Aorta (tissue), 5 donors: ENCODE measurements around the gene GDF15. TPM values are rescaled to one million over a fixed set of nuclear protein-coding genes. Genes with fewer than 3 reads are reported as not detected.

Experiments
- ATAC-seq: fragments of 200-7000 bp; cut with Tn5 transposase; one replicate; pipeline ENCODE4 v1.9.1; 2022; ENCODE audit warnings: moderate library complexity; ENCODE audit not compliant: low FRiP score
- DNase-seq, 2 donors: peaks; one replicate each; pipeline ENCODE4 v3.0.0-alpha.2; 2020
- H3K27ac ChIP-seq, 2 donors: one replicate each; pipeline ENCODE4 v1.5.1; 2013; ENCODE audit warnings: low read length in 2 of 2, mild to moderate bottlenecking in 2 of 2, moderate library complexity in 2 of 2, control low read depth in 1 of 2, inconsistent platforms in 1 of 2, low read depth in 1 of 2
- H3K27me3 ChIP-seq, 2 donors: one replicate each; pipeline ENCODE4 v1.6.1; 2013; ENCODE audit warnings: control low read depth in 1 of 2, low read length in 1 of 2, mild to moderate bottlenecking in 1 of 2, moderate library complexity in 1 of 2; ENCODE audit not compliant: insufficient read depth in 2 of 2, control insufficient read depth in 1 of 2
- H3K36me3 ChIP-seq, 2 donors: one replicate each; pipeline ENCODE4 v1.6.1; 2013; ENCODE audit warnings: control low read depth in 1 of 2, low read length in 1 of 2, mild to moderate bottlenecking in 1 of 2; ENCODE audit not compliant: insufficient read depth in 2 of 2, control insufficient read depth in 1 of 2
- H3K4me1 ChIP-seq, 2 donors: one replicate each; pipeline ENCODE4 v1.6.1; 2013; ENCODE audit warnings: low read length in 2 of 2, control low read depth in 1 of 2, mild to moderate bottlenecking in 1 of 2, moderate library complexity in 1 of 2; ENCODE audit not compliant: insufficient read depth in 2 of 2, control insufficient read depth in 1 of 2
- H3K4me3 ChIP-seq, 2 donors: one replicate each; pipeline ENCODE4 v1.5.1; 2013; ENCODE audit warnings: low read length in 2 of 2, control low read depth in 1 of 2, mild to moderate bottlenecking in 1 of 2
- H3K9me3 ChIP-seq: one replicate; pipeline ENCODE4 v1.6.1; 2013; ENCODE audit warnings: mild to moderate bottlenecking, low read length; ENCODE audit not compliant: control insufficient read depth
- WGBS, 2 donors: extraction: QIAGEN DNeasy Blood & Tissue Kit; methylation state at CpG; one replicate each; pipeline ENCODE4 v1.1.7; 2013; 5-methylcytosine and 5-hydroxymethylcytosine counted together
- intact Hi-C, 2 donors: fragments of 100-400 bp; cut with DNase I; formaldehyde crosslinking; loops; one replicate each; pipeline versions ENCODE4 v1.14.2 to v1.15.0; 2022
- polyA plus RNA-seq, 2 donors: library from polyadenylated mRNA; stranded (reverse); fragments of 200-250 nt; gene quantifications; one replicate each; pipeline ENCODE4 v1.2.3, GENCODE V29; 2013
- total RNA-seq, 2 donors: library from RNA; stranded (reverse); fragmentation: NEBNext Ultra II Directional; extraction: Animal tissue kit (Norgen Biotek cat#: 25700); gene quantifications; one replicate each; pipeline ENCODE4 v1.2.1, GENCODE V29; 2021
- donor health status: healthy with polysubstance abuse.
- donor health status: Bipolar disorder and iron deficiency.
- donor health status: DM: no; HTN: no; CAD: no.
- donor health status: DM: no; HTN: no; CAD: no.
- donor health status: DM: yes; HTN: yes; CAD: no.

The GDF15 gene
- total and polyA plus RNA-seq, 4 donors: 2.8 to 9.8 (median 3.7) TPM

GRCh38 chr19:18428173-18428786, 42.3 kb downstream of the GDF15 start:
- H3K4me1 ChIP-seq: no peaks in the 10 kb centered on the region
- H3K27ac ChIP-seq: no peak overlapping the region
- H3K27me3 ChIP-seq: no peaks in the 10 kb centered on the region
- no peak for ATAC-seq
- no peak overlapping the region for H3K4me3 ChIP-seq
- no peaks in the 10 kb centered on the region for H3K9me3 ChIP-seq
- intact Hi-C loops: no loop called here
- no peaks in the 10 kb centered on the region for H3K36me3 ChIP-seq
- no peak for DNase-seq
- WGBS, 2 donors: 77 to 80% methylated on average over 17 of the region's 17 CpGs

GRCh38 chr19:18428787-18429674, 43.1 kb downstream of the GDF15 start:
- Histone ChIP-seq H3K27ac (peak overlapping the region in 1 of 2 donors; percentile 4), H3K4me1 (no peaks in the 10 kb centered on the region), H3K4me3 (no peak overlapping the region), H3K9me3 (no peaks in the 10 kb centered on the region), H3K36me3 (no peaks in the 10 kb centered on the region), H3K27me3 (no peaks in the 10 kb centered on the region)
- peak; percentile 61 for ATAC-seq
- DNase-seq: peak; percentile 87 to 94
- WGBS, 2 donors: 7 to 8% methylated on average over 62 to 77 of the region's 77 CpGs
- intact Hi-C loops: no loop called here

- no peaks in the 10 kb centered on the region for H3K4me1 ChIP-seq
- 57 to 61% methylated on average over 12 to 13 of the region's 13 CpGs for WGBS, 2 donors
- H3K4me3 ChIP-seq: no peak overlapping the region
Measured at GRCh38 chr19:18429717-18430416, 43.9 kb downstream of the GDF15 start.

GRCh38 chr19:18430417-18431144, 44.6 kb downstream of the GDF15 start:
- ATAC-seq: no peak
- Histone ChIP-seq H3K36me3 (no peaks in the 10 kb centered on the region), H3K27me3 (no peaks in the 10 kb centered on the region), H3K4me1 (no peaks in the 10 kb centered on the region), H3K27ac (no peak overlapping the region), H3K9me3 (no peaks in the 10 kb centered on the region), H3K4me3 (no peak overlapping the region)
- DNase-seq: peak in 1 of 2 donors; percentile 57
- 84 to 87% methylated on average over 21 of the region's 21 CpGs for WGBS, 2 donors
- intact Hi-C loops: no loop called here

More at GRCh38 chr19:18429717-18430416, 43.9 kb downstream of the GDF15 start:
- ATAC-seq (no peak), DNase-seq (peak in 1 of 2 donors; percentile 52)
- no peak overlapping the region for H3K27ac ChIP-seq
- H3K27me3 ChIP-seq: no peaks in the 10 kb centered on the region
- no peaks in the 10 kb centered on the region for H3K9me3 ChIP-seq
- intact Hi-C loops: no loop called here
- H3K36me3 ChIP-seq: no peaks in the 10 kb centered on the region

GRCh38 chr19:18431351-18432197, 45.6 kb downstream of the GDF15 start:
- WGBS, 2 donors: 81 to 85% methylated on average over 32 to 34 of the region's 34 CpGs
- ATAC-seq (no peak), DNase-seq (no peak)
- H3K27me3 ChIP-seq: no peaks in the 10 kb centered on the region
- no peak overlapping the region for H3K4me3 ChIP-seq
- H3K4me1 ChIP-seq: no peaks in the 10 kb centered on the region
- H3K27ac ChIP-seq: no peak overlapping the region
- intact Hi-C loops: no loop called here
- no peaks in the 10 kb centered on the region for H3K9me3 ChIP-seq
- no peaks in the 10 kb centered on the region for H3K36me3 ChIP-seq

- Histone ChIP-seq H3K36me3 (no peaks in the 10 kb centered on the region), H3K27me3 (no peaks in the 10 kb centered on the region), H3K9me3 (no peaks in the 10 kb centered on the region), H3K27ac (no peak overlapping the region), H3K4me3 (no peak overlapping the region), H3K4me1 (no peaks in the 10 kb centered on the region)
- intact Hi-C loops: no loop called here
- DNase-seq (no peak), ATAC-seq (no peak)
- 81 to 85% methylated on average over 13 of the region's 13 CpGs for WGBS, 2 donors
Measured at GRCh38 chr19:18432275-18433014, 46.5 kb downstream of the GDF15 start.

GRCh38 chr19:18433015-18433691, 47.2 kb downstream of the GDF15 start:
- no peak overlapping the region for H3K27ac ChIP-seq
- H3K4me1 ChIP-seq: no peaks in the 10 kb centered on the region
- no peak for ATAC-seq

More at GRCh38 chr19:18433015-18433691, 47.2 kb downstream of the GDF15 start:
- Histone ChIP-seq H3K9me3 (no peaks in the 10 kb centered on the region), H3K4me3 (peak overlapping the region in 1 of 2 donors; percentile 11), H3K36me3 (no peaks in the 10 kb centered on the region), H3K27me3 (no peaks in the 10 kb centered on the region)
- 16 to 24% methylated on average over 39 to 59 of the region's 59 CpGs for WGBS, 2 donors
- no peak for DNase-seq
- intact Hi-C loops: no loop called here
